C4-2B (cell line): ENCODE results near the gene HNRNPF.

Experiments used
- ZFX ChIP-seq: fragments of 450-650 bp; IDR thresholded peaks from 2 replicates; pipeline ENCODE4 v1.6.1; 2017
- TF ChIP-seq, protein P1 (sequence below): fragments of 450-650 bp; conservative IDR thresholded peaks from 2 replicates; pipeline ENCODE4 v1.5.1; 2017; ENCODE audit warnings: mild to moderate bottlenecking

DNA sequence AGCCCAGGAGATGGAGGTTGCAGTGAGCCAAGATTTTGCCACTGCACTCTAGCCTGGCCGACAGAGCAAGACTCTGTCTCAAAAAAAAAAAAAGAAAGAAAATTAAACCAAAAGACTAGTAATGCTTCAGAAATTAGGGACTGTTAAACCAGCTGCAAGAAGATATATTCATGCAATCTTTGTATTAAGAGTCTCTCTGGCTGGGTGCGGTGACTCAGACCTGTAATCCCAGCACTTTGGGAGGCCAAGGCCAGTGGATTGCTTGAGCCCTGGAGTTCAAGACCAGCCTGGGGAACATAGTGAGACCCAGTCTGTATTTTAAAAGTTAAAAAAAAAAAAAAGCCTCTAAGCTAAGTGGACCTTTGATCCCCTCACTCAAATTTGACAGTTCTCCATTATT, 2.5 kb upstream of the HNRNPF start:
- TF ChIP-seq, protein P1, sequence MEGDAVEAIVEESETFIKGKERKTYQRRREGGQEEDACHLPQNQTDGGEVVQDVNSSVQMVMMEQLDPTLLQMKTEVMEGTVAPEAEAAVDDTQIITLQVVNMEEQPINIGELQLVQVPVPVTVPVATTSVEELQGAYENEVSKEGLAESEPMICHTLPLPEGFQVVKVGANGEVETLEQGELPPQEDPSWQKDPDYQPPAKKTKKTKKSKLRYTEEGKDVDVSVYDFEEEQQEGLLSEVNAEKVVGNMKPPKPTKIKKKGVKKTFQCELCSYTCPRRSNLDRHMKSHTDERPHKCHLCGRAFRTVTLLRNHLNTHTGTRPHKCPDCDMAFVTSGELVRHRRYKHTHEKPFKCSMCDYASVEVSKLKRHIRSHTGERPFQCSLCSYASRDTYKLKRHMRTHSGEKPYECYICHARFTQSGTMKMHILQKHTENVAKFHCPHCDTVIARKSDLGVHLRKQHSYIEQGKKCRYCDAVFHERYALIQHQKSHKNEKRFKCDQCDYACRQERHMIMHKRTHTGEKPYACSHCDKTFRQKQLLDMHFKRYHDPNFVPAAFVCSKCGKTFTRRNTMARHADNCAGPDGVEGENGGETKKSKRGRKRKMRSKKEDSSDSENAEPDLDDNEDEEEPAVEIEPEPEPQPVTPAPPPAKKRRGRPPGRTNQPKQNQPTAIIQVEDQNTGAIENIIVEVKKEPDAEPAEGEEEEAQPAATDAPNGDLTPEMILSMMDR, result no peak
- no peak for TF ChIP-seq ZFX
